Common myeloid progenitor, CD34-positive (primary cell): Measurements from ENCODE around the gene C9orf43. TPM values are rescaled to one million over a fixed set of nuclear protein-coding genes. Genes with fewer than 3 reads are reported as not detected.
"Not testable (repeated sequence)": the region's sequence is repeated elsewhere in the genome, so short reads cannot be mapped to it uniquely, and the experiment has no call there.

Experiments used
- CTCF ChIA-PET: fragments of 350-600 bp; sonication (Branson Sonifier 250); formaldehyde crosslinking; loops from one replicate; lab custom pipeline; 2021; ENCODE audit warnings: antibody characterized with exemption; lab: Charles Lee
- POLR2A ChIA-PET: fragments of 350-600 bp; sonication (Branson Sonifier 250); formaldehyde crosslinking; loops from one replicate; lab custom pipeline; 2021; ENCODE audit warnings: antibody characterized with exemption; lab: Charles Lee
- DNase-seq, 3 donors: peaks; one replicate each; pipeline versions ENCODE4 v3.0.0 to v3.0.0-alpha.2; 2013
- H3K27ac ChIP-seq, 2 experiments: 1 replicate in 1 of 2; 2 replicates in 1 of 2; pipeline ENCODE4 v1.7.0; 2013; ENCODE audit warnings: inconsistent platforms in 2 of 2, low read length in 2 of 2, mild to moderate bottlenecking in 2 of 2, low read depth in 1 of 2, moderate library complexity in 1 of 2; ENCODE audit not compliant: severe bottlenecking in 2 of 2, insufficient read depth in 1 of 2, poor library complexity in 1 of 2
- H3K27me3 ChIP-seq, 5 experiments: replicated peaks in 2 of 5; 1 replicate in 3 of 5; 2 replicates in 2 of 5; pipeline versions ENCODE4 v1.6.1 to v1.7.0; 2013; ENCODE audit warnings: low read length in 4 of 5, mild to moderate bottlenecking in 2 of 5, moderate library complexity in 2 of 5, inconsistent platforms in 1 of 5; ENCODE audit not compliant: insufficient read depth in 5 of 5, control insufficient read depth in 4 of 5
- H3K36me3 ChIP-seq, 4 experiments: 1 replicate in 2 of 4; 2 replicates in 2 of 4; pipeline versions ENCODE4 v1.6.1 to v1.7.0; 2013; ENCODE audit warnings: low read length in 3 of 4, control low read depth in 1 of 4, mild to moderate bottlenecking in 1 of 4; ENCODE audit not compliant: control insufficient read depth in 4 of 4, insufficient read depth in 4 of 4
- H3K4me1 ChIP-seq, 4 experiments: 1 replicate in 3 of 4; 2 replicates in 1 of 4; pipeline versions ENCODE4 v1.6.1 to v1.7.1; 2013; ENCODE audit warnings: low read length in 3 of 4, mild to moderate bottlenecking in 3 of 4, control low read depth in 1 of 4, inconsistent platforms in 1 of 4, moderate library complexity in 1 of 4; ENCODE audit not compliant: control insufficient read depth in 4 of 4, insufficient read depth in 4 of 4; ENCODE audit errors: control extremely low read depth in 1 of 4
- H3K4me3 ChIP-seq, 7 experiments: 1 replicate in 4 of 7; 2 replicates in 3 of 7; pipeline versions ENCODE4 v1.5.1 to v1.7.0; 2013; ENCODE audit warnings: mild to moderate bottlenecking in 7 of 7, low read length in 6 of 7, moderate library complexity in 6 of 7, inconsistent platforms in 2 of 7, low read depth in 2 of 7, control low read depth in 1 of 7; ENCODE audit not compliant: insufficient read depth in 4 of 7, control insufficient read depth in 1 of 7; ENCODE audit errors: extremely low read depth in 1 of 7
- H3K9me3 ChIP-seq, 5 experiments: 1 replicate in 4 of 5; 2 replicates in 1 of 5; pipeline versions ENCODE4 v1.6.1 to v1.7.1; 2013; ENCODE audit warnings: low read length in 4 of 5, mild to moderate bottlenecking in 2 of 5, inconsistent platforms in 1 of 5, low read depth in 1 of 5, moderate library complexity in 1 of 5; ENCODE audit not compliant: control insufficient read depth in 4 of 5, insufficient read depth in 2 of 5; ENCODE audit errors: control extremely low read depth in 1 of 5
- WGBS: methylation state at CpG from one replicate; pipeline ENCODE4 v1.1.5; 2013; ENCODE audit not compliant: insufficient coverage; 5-methylcytosine and 5-hydroxymethylcytosine counted together
- polyA plus RNA-seq: library from polyadenylated mRNA; unstranded; fragments of 120-200 nt; gene quantifications from one replicate; pipeline ENCODE4 v1.2.1, GENCODE V29; 2013

Gene C9orf43, protein sequence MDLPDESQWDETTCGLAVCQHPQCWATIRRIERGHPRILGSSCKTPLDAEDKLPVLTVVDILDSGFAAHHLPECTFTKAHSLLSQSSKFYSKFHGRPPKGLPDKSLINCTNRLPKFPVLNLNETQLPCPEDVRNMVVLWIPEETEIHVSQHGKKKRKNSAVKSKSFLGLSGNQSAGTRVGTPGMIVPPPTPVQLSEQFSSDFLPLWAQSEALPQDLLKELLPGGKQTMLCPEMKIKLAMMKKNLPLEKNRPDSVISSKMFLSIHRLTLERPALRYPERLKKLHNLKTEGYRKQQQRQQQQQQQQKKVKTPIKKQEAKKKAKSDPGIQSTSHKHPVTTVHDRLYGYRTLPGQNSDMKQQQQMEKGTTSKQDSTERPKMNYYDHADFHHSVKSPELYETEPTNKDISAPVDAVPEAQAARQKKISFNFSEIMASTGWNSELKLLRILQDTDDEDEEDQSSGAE
- 8.2 TPM for polyA plus RNA-seq

DNA sequence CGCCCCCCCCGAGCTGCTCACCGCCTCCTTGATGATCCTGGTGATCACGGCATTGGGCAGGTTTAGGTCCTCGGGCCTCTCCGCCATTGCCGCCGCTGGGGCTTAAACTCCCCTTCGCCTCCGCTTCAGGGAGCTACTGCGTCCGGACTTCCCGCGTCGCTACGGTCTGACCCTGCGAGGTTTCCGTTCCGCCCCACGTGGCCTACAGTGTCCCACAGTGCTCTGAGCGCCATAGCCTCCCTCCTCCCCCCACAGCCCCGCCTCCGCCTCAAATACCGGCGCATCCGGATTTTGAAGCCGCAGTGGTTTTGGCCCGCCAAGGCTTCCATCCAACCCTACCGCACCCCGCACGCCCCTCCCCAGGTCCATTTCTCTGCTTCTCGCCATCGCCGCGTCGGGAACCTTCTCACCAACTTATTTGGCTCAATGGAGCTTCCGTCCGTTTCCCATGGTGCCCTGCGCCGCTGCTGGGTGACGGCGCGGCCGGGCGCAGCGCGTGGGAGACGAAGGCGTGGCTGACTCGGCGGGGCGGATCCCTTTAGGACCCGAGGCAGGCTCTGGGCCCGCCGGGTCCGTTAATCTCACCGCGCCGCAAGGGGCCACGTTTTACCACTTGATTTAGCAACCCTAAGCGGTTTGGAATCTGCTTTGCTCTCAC, at the start of gene C9orf43, which contains the start of gene POLE3:
C9orf43 (plus strand) TSS at position 541 of the 658 bp plus-strand sequence. CDS start 2,747 bp downstream, outside the sequence.
POLE3 (minus strand) TSS at position 469 of the 658 bp plus-strand sequence; CDS start at position 87, 382 bp downstream.
- under 1% methylated on average over 57 of the region's 61 CpGs for WGBS
- Histone ChIP-seq H3K27me3 (no peaks in the 10 kb centered on the region), H3K36me3 (peaks cover 0 to 17% (median 8%) of the 10 kb centered on the region in 4 experiments), H3K4me3 (peak within 1 kb of the TSS; percentile 57 to 99 (median 93)), H3K9me3 (no peaks in the 10 kb centered on the region), H3K4me1 (peaks cover 8 to 38% (median 26%) of the 10 kb centered on the region in 4 experiments), H3K27ac (peak within 1 kb of the TSS; percentile 83 to 91)
- ChIA-PET CTCF (interaction anchor here (0.8 to 3.4 kb wide), 14 partner anchors 11 to 181 kb away, joined by 3 to 32 read pairs (median 4); partner anchors contain the start of gene ALAD), POLR2A (interaction anchor here (0.8 to 1.2 kb wide), 4 partner anchors 9 to 179 kb away, joined by 3 to 5 read pairs (median 4); partner anchors contain the start of genes ALAD and WDR31)
- peak; percentile 97 to 99 (median 98) for DNase-seq

DNA sequence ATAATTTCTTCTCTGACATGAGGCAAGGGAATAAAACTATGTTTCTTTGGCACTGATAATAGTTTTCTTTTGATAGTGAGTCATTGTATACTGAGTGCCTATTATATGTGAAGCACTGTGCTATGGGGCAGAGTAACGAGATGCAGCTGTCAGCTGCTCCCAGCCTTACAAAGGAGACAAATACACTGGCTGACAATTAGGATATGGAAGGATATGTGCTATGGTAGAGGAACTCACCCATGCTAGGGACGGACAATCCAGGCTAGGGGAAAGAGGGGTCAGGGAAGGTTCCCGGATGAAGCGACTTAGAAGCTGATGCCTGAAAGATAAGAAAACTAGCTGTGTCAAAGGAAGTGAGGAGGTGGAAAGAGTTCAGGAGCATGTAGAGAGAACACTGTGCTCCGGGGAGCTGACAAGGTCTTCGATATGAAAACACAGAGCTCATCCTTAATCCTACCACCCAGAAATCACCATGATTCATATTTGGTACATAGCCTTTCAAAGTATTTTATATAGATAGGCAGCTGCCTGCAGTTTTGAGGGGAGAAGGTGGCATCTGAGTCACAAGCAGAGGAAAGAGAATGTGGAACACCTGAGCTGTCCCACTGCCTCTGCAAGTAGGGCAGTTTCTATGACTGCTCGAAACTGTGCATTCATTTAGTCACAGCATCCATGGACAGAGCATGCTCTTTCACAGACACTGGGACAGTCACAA, 49.1 kb upstream of the C9orf43 start:
- H3K4me3 ChIP-seq, result no peak overlapping the region
- H3K27me3 ChIP-seq, result no peaks in the 10 kb centered on the region
- 95% methylated on average over 3 of the region's 7 CpGs for WGBS
- H3K9me3 ChIP-seq, result no peaks in the 10 kb centered on the region
- H3K36me3 ChIP-seq, result peaks cover 9 to 68% (median 23%) of the 10 kb centered on the region in 4 experiments
- no peak overlapping the region for H3K27ac ChIP-seq
- ChIA-PET POLR2A (no interaction called here), CTCF (interaction anchor here (1.5 to 7.2 kb wide), 2 partner anchors 11 to 46 kb away, joined by 6 to 48 read pairs; partner anchors contain the start of gene BSPRY)
- DNase-seq, result no peak
- no peaks in the 10 kb centered on the region for H3K4me1 ChIP-seq

DNA sequence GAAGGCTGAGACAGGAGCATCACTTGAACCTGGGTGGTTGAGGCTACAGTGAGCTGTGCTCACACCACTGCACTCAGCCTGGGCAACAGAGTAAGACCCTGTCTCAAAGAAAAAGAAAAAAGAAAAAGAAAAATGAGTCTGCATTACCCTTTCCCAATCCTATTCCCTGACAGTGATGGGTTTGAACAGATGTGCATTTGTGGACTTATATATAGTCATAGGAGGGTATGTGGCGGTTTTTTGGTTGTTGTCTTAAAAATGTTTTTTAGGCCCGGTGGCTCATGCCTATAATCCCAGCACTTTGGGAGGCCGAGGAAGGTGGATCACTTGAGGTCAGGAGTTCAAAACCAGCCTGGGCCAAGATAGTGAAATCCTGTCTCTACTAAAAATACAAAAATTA, 47.2 kb upstream of the C9orf43 start:
- CTCF ChIA-PET, result interaction anchor here (0.9 to 7.2 kb wide), 2 partner anchors 13 to 27 kb away, joined by 3 to 48 read pairs; partner anchors contain the start of gene BSPRY
- peaks cover 10 to 69% (median 27%) of the 10 kb centered on the region in 4 experiments for H3K36me3 ChIP-seq
- H3K4me1 ChIP-seq, result no peaks in the 10 kb centered on the region
- no peak for DNase-seq
- H3K9me3 ChIP-seq, result no peaks in the 10 kb centered on the region
- POLR2A ChIA-PET, result no interaction called here
- H3K27me3 ChIP-seq, result no peaks in the 10 kb centered on the region
- H3K4me3 ChIP-seq, result no peak overlapping the region
- 100% methylated on average over 3 of the region's 3 CpGs for WGBS
- no peak overlapping the region for H3K27ac ChIP-seq

DNA sequence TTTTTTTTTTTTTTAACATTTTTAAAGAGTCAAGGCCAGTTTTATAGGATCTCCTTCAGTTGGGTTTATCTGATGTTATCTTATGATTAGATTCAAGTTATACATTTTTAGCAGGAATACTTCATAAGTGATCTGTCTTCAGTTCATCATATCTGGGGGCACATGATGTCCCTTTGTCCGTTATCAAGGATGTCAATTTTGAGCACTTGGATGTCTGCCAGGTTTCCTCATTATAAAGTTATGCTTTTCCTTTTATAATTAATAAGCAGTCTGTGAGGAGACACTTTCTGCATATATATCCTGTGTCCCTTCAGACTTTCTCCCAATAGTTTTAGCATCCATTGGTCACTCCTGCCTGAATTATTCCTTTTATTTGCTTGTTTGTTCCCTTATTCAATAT, 45.6 kb upstream of the C9orf43 start:
- Histone ChIP-seq H3K9me3 (no peaks in the 10 kb centered on the region), H3K27ac (no peak overlapping the region), H3K36me3 (peaks cover 10 to 71% (median 35%) of the 10 kb centered on the region in 4 experiments), H3K4me1 (no peaks in the 10 kb centered on the region), H3K4me3 (no peak overlapping the region), H3K27me3 (no peaks in the 10 kb centered on the region)
- no CpG with 5 or more reads among the region's 1 CpG for WGBS
- DNase-seq, result no peak
- ChIA-PET POLR2A (no interaction called here), CTCF (interaction anchor here (0.7 to 7.2 kb wide), 4 partner anchors 8 to 66 kb away, joined by 3 to 48 read pairs (median 6); partner anchors contain the start of gene BSPRY)

DNA sequence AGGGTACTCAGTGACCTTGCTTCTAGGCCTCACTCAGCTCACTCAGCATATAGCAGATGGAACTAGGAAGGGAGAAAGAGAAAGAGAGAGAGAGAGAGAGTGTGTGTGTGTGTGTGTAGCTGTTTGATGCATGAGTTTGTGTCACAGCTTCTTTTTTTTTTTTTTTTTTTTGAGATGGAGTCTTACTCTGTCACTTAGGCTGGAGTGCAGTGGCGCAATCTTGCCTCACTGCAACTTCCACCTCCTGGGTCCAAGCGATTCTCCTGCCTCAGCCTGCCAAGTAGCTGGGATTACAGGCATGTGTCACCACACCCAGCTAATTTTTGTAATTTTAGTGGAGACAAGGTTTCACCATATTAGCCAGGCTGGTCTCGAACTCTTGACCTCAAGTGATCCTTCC, 44.9 kb upstream of the C9orf43 start:
- ChIA-PET CTCF (interaction anchor here (0.7 to 7.2 kb wide), 3 partner anchors 9 to 65 kb away, joined by 3 to 48 read pairs (median 7); partner anchors contain the start of gene BSPRY), POLR2A (interaction anchor here (0.6 kb wide), 2 partner anchors 9 to 71 kb away, joined by 3 read pairs; no protein-coding TSS in a partner anchor)
- WGBS, result 90% methylated on average over 2 of the region's 3 CpGs

DNA sequence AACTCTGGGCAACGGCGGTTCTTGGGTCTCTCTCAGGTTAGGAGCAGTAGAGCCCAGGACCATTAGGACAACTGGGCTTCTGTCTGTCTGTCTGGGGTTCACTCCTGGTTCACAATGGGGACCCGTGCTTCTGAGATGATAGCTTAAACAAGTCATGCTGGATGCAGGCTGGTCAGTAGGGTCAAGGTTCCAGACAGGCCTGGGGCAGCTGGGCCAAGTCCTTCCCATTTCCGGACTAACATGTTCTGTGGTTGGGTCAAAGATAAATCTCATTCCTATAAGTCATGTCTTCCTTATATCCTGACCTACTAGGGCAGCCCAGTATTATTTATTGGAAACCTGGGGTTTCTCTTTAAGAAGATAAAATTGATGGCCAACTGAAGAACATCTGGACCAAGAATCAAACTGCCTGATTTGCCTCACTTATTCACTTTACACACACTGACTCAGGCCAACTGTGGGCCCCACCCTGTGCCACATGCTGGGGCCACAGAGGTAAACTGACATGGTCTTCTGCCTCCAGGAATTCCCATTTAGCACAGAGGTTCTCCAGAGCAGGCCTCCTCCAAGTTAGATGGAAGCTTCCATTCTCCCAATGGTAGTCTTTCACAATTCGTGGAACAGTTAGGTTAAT, 42.1 kb upstream of the C9orf43 start:
- peaks cover 0 to 2% (median 0%) of the 10 kb centered on the region in 4 experiments for H3K4me1 ChIP-seq
- H3K27me3 ChIP-seq, result no peaks in the 10 kb centered on the region
- no peak for DNase-seq
- ChIA-PET POLR2A (no interaction called here), CTCF (interaction anchor here (0.6 to 1.6 kb wide), 3 partner anchors 9 to 148 kb away, joined by 3 to 5 read pairs (median 5); partner anchors contain the start of gene HDHD3)
- H3K9me3 ChIP-seq, result no peaks in the 10 kb centered on the region
- WGBS, result 96% methylated on average over 4 of the region's 5 CpGs
- H3K4me3 ChIP-seq, result no peak overlapping the region
- H3K36me3 ChIP-seq, result peaks cover 4 to 60% (median 32%) of the 10 kb centered on the region in 4 experiments
- no peak overlapping the region for H3K27ac ChIP-seq

More for the DNA sequence above, 44.9 kb upstream of the C9orf43 start:
- peak in 1 of 3 donors; percentile 18 for DNase-seq
- H3K4me1 ChIP-seq, H3K4me3 ChIP-seq, H3K27me3 ChIP-seq, H3K27ac ChIP-seq, H3K9me3 ChIP-seq: not testable (repeated sequence)
- H3K36me3 ChIP-seq, result peaks cover 7 to 70% (median 30%) of the 10 kb centered on the region in 4 experiments
